ENCODE results near the gene VIPR2.

Gene VIPR2

DNA sequence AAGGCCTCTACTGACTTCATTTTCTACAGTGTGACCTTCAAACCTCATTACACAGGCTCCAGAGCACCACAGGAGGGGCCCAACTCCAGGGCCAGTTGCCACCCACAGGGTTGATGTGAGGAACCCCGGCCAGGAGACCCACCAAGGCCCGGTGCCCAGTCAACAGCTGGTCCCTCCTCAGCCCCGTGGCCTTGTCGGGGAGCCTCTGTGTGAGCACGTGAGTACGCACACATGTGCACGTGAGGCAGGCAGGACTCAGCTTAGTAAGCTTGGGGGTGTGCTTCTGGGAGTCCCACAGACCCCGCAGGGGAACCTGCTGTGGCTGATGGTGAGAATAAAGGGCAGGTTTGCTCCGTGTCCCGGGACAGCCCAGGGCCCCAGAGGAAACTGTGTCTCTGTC, 104.5 kb downstream of the VIPR2 start:
- TF ChIP-seq CTCF (conservative IDR thresholded peaks at IDR 0.05; ENCODE audit: low read length): no peak
- no peak overlapping the region for H3K4me3 ChIP-seq (ENCODE audit: low read length)
- no peak for DNase-seq (ENCODE audit: low read depth)

- TF ChIP-seq CTCF (conservative IDR thresholded peaks at IDR 0.05; ENCODE audit: low read length): no peak
- H3K4me3 ChIP-seq (ENCODE audit: low read length): no peak overlapping the region
- no peak for DNase-seq (ENCODE audit: low read depth)
These were observed 105.0 kb downstream of the VIPR2 start for GRCh38 chr7:159039716-159040115.

DNA sequence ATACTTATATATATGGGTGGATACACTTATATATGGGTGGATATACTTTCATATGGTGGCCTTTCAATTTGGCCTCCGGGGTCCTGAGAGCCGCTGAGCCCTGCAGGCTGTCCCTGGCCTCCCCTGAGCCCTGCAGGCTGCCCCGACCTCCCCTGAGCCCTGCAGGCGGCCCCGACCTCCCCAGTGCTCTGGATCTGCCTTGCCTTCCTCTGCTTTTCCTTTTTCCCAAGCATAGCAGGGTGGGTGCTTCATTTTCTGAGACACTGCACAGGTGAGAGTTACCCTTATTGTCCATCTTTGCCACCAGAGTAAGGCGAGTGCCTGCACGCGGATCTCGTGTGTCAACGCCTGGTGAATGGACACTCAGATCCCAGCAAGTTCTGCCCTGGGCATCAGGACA, 106.6 kb downstream of the VIPR2 start:
- no peak overlapping the region for H3K4me3 ChIP-seq (ENCODE audit: low read length)
- no peak for DNase-seq (ENCODE audit: low read depth)
- TF ChIP-seq CTCF (conservative IDR thresholded peaks at IDR 0.05; ENCODE audit: low read length): no peak

GRCh38 chr7:159036916-159037605, 107.6 kb downstream of the VIPR2 start:
- H3K4me3 ChIP-seq (ENCODE audit: low read length): no peak overlapping the region
- DNase-seq (ENCODE audit: low read depth): no peak
- no peak for TF ChIP-seq CTCF (conservative IDR thresholded peaks at IDR 0.05; ENCODE audit: low read length)

DNA sequence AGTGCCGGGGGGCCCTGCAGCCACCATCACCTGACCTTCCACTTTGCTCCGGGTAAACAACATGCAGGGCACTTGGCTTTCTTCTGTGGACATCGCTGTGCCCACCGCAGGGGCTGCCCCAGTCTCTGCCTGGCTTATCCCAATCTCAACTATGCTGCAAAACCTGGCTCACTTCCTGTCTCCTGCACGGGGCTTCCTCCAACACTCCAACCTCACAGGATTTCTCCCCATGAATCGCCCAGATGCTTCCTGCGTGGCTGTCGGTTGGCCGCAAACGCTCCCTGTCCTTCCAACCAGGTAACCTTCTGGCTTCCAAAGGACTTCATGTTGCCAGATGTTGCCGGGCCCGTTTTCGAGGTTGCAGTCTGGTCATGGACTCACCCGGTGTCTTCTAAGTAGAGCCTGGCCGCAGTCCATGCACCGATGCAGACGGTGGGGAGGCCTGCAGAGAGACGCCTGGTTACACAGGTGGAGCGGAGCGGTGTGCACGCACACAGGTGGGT, 109.0 kb downstream of the VIPR2 start:
- no peak for DNase-seq (ENCODE audit: low read depth)
- TF ChIP-seq CTCF (conservative IDR thresholded peaks at IDR 0.05; ENCODE audit: low read length): no peak
- H3K4me3 ChIP-seq (ENCODE audit: low read length): no peak overlapping the region

DNA sequence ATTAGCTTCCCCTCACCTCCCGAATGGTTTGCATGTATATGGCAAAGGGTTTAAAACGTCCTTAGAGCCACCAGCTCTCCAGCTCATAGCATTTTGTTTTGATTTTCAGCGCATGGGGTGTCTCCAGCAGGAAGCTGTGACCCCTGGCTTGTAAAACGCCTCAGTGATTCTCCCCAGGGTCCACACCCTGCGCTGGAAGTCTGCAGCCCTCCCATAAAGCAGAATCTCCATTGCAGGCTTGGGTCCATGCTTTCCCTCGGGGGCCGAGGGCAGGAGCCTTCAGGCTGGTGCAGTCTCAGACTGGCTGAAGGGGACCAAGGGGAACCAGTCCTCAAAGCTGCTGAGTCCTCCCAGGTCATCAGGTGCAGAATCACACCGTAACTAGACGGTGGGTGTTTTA, 109.7 kb downstream of the VIPR2 start:
- DNase-seq (ENCODE audit: low read depth): no peak
- no peak for TF ChIP-seq CTCF (conservative IDR thresholded peaks at IDR 0.05; ENCODE audit: low read length)
- H3K4me3 ChIP-seq (ENCODE audit: low read length): no peak overlapping the region

- no peak for DNase-seq (ENCODE audit: low read depth)
- no peak for TF ChIP-seq CTCF (conservative IDR thresholded peaks at IDR 0.05; ENCODE audit: low read length)
- H3K4me3 ChIP-seq (ENCODE audit: low read length): no peak overlapping the region
These were observed 110.3 kb downstream of the VIPR2 start for GRCh38 chr7:159034394-159034793.

Data from AG10803 (cell line).